Cardiac muscle cell (in vitro differentiated cells and primary cell): ENCODE data around the gene THOC6. TPM values are rescaled to one million over a fixed set of nuclear protein-coding genes. Genes with fewer than 3 reads are reported as not detected.
"Not testable (repeated sequence)": the region's sequence is repeated elsewhere in the genome, so short reads cannot be mapped to it uniquely, and the experiment has no call there.

Source experiments
- DNase-seq, 2 donors: peaks; one replicate each; pipeline versions ENCODE4 v3.0.0 to v3.0.0-alpha.2; 2010 to 2017; ENCODE audit warnings: low read depth in 1 of 2, low spot score in 1 of 2
- H3K27ac ChIP-seq: fragments of 200-600 bp; sonication (generic); 2 replicates; pipeline ENCODE4 v1.5.1; 2016
- H3K27me3 ChIP-seq: fragments of 200-600 bp; sonication (generic); 2 replicates; pipeline ENCODE4 v1.6.0; 2016; ENCODE audit warnings: control low read depth
- H3K36me3 ChIP-seq: fragments of 200-600 bp; sonication (generic); 2 replicates; pipeline ENCODE4 v1.5.1; 2016; ENCODE audit warnings: control low read depth
- H3K4me1 ChIP-seq: fragments of 200-600 bp; sonication (generic); 2 replicates; pipeline ENCODE4 v1.8.1; 2017; ENCODE audit warnings: low read depth, mild to moderate bottlenecking, mixed run types
- H3K4me3 ChIP-seq: fragments of 200-600 bp; sonication (generic); 2 replicates; pipeline ENCODE4 v1.5.1; 2016; ENCODE audit warnings: mild to moderate bottlenecking
- H3K9me3 ChIP-seq: fragments of 200-600 bp; sonication (generic); 2 replicates; pipeline ENCODE4 v1.5.1; 2017; ENCODE audit warnings: low read depth, mild to moderate bottlenecking, control low read depth
- polyA plus RNA-seq: library from polyadenylated mRNA; unstranded; fragments of >200 nt; fragmentation: Nextera tagmentation; extraction: Ambion mirVana; gene quantifications from 2 replicates; pipeline ENCODE4 v1.2.1, GENCODE V29; 2016
- total RNA-seq: library from RNA; depleted of rRNA; stranded (reverse); fragments of >200 nt; gene quantifications from 2 replicates; pipeline ENCODE4 v1.2.3, GENCODE V29; 2016
- TF ChIP-seq, protein P1 (sequence below): IDR thresholded peaks from 2 replicates; pipeline ENCODE4 v1.5.1; 2012; ENCODE audit warnings: low read depth, mild to moderate bottlenecking, low read length

THOC6 gene
- total and polyA plus RNA-seq, 2 experiments from 2014 or later = 36.9 to 61.3 TPM

DNA sequence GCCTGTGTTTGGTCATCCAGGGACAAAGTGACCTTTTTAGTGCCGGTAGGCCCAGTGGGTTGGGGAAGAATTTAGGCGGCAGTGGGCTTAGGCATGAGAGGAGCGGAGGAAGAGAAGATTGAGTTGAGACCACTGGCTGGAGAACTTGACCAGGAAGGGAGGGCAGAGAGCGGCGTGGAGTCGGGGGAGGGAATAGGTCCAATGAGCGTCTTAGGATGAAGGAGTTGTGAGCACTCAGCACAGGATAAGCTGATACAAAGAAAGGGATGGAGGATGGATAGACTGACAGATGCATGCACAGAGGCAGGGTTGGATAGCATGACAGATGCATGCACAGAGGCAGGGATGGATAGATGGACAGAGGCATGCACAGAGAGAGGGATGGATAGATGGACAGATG lies 49.6 kb downstream of the THOC6 start:
- H3K27me3 ChIP-seq = no peaks in the 10 kb centered on the region
- H3K4me1 ChIP-seq = no peaks in the 10 kb centered on the region
- no peak overlapping the region for H3K4me3 ChIP-seq
- TF ChIP-seq, protein P1, sequence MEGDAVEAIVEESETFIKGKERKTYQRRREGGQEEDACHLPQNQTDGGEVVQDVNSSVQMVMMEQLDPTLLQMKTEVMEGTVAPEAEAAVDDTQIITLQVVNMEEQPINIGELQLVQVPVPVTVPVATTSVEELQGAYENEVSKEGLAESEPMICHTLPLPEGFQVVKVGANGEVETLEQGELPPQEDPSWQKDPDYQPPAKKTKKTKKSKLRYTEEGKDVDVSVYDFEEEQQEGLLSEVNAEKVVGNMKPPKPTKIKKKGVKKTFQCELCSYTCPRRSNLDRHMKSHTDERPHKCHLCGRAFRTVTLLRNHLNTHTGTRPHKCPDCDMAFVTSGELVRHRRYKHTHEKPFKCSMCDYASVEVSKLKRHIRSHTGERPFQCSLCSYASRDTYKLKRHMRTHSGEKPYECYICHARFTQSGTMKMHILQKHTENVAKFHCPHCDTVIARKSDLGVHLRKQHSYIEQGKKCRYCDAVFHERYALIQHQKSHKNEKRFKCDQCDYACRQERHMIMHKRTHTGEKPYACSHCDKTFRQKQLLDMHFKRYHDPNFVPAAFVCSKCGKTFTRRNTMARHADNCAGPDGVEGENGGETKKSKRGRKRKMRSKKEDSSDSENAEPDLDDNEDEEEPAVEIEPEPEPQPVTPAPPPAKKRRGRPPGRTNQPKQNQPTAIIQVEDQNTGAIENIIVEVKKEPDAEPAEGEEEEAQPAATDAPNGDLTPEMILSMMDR = no peak
- no peak overlapping the region for H3K27ac ChIP-seq
- no peaks in the 10 kb centered on the region for H3K9me3 ChIP-seq
- no peak for DNase-seq
- no peaks in the 10 kb centered on the region for H3K36me3 ChIP-seq

DNA sequence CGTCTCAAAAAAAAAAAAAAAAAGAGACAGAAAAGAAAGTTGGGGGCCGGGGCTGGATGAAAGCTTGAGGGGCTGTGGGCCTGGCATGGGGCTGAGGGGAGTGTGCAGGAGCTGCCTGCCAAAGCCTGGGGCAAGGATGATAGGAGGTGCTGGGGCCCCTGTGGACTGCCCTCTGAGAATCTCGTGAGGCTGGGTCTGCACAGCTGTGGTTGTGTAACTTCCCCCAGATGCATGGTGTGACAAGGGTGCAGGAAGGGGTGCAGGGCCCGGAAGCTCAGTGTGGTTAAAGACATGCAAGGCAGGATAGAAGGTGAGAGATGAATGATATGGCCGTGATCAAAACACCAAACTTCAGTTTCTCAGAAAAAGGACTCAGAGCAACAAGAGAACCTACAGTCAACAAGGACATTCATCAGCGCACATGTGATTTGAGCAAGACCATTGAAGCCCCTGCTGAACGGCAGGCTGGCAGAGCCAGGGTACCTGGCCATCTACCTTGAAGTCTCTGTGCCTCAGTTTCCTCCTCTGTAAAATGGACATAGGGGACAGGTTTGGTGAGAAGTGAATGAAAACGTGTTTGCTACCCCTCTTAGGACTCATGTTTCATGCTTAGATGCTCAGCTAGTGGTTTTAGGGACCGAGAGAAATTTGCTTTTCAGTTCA lies 51.2 kb downstream of the THOC6 start:
- TF ChIP-seq, protein P1 = no peak
- Histone ChIP-seq H3K9me3 (no peaks in the 10 kb centered on the region), H3K36me3 (no peaks in the 10 kb centered on the region), H3K27ac (no peak overlapping the region), H3K4me1 (no peaks in the 10 kb centered on the region), H3K27me3 (no peaks in the 10 kb centered on the region), H3K4me3 (no peak overlapping the region)
- no peak for DNase-seq

GRCh38 chr16:3075523-3075915 lies 51.7 kb downstream of the THOC6 start:
- Histone ChIP-seq H3K27me3 (no peaks in the 10 kb centered on the region), H3K27ac (no peak overlapping the region), H3K4me1 (no peaks in the 10 kb centered on the region), H3K36me3 (no peaks in the 10 kb centered on the region), H3K4me3 (no peak overlapping the region), H3K9me3 (no peaks in the 10 kb centered on the region)
- TF ChIP-seq, protein P1 = no peak
- peak in 1 of 2 donors; percentile 85 for DNase-seq

DNA sequence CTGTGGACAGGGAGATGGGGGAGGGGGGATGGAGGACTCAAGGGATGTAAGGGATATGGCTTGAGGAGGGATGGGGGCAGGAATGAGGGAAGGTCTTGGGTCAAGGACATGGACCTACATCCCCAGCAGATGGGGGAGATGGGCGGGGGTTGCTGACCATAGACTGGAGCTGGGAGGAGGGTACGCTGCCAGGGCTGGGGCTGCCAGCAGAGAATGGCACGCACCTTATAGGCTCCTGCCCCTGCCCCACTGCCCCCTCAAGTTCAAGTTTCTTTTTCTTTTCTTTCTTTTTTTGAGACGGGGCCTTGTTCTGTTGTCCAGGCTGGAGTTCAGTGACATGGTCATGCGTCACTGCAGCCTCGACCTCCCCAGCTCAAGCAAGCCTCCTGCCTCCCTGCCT lies 52.1 kb downstream of the THOC6 start:
- H3K4me3 ChIP-seq, H3K27me3 ChIP-seq, H3K36me3 ChIP-seq, DNase-seq, H3K4me1 ChIP-seq, H3K9me3 ChIP-seq, H3K27ac ChIP-seq: not testable (repeated sequence)

DNA sequence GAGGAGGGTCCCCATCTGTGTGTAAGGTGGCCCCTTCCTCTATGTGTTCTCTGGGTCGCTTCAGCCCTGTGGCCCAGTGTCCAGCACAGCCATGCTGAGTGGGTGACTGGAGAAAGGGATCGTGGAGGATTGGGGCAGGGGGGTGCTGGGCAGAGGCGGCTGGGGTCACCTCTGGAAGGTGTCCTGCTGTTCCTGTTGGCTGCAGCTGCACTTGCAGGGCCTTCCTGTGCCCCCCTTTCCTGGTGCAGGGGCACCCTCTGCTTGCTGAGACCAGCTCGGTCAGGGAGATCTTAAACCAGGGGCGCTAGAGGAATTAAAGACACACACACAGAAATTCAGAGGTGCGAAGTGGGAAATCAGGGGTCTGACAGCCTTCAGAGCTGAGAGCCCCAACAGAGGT lies 52.7 kb downstream of the THOC6 start:
- Histone ChIP-seq H3K27me3 (no peaks in the 10 kb centered on the region), H3K4me1 (no peaks in the 10 kb centered on the region), H3K27ac (no peak overlapping the region), H3K9me3 (no peaks in the 10 kb centered on the region), H3K4me3 (no peak overlapping the region), H3K36me3 (no peaks in the 10 kb centered on the region)
- TF ChIP-seq, protein P1 = no peak
- DNase-seq = no peak

Other genes starting within 250 kb of the THOC6 start
- 180 and 435 TPM in 2 replicates for gene ELOB, start 246.8 kb upstream of the THOC6 start, total RNA-seq
- gene ELOB, start 246.8 kb upstream of the THOC6 start, polyA plus RNA-seq = 606 and 614 TPM in 2 replicates
- gene PRSS33, start 236.5 kb upstream of the THOC6 start, total RNA-seq = not detected in 2 replicates
- gene PRSS33, start 236.5 kb upstream of the THOC6 start, polyA plus RNA-seq = not detected in 2 replicates
- not detected in 2 replicates for gene PRSS41, start 225.6 kb upstream of the THOC6 start, total RNA-seq
- not detected in 2 replicates for gene PRSS41, start 225.6 kb upstream of the THOC6 start, polyA plus RNA-seq
- not detected in 2 replicates for gene PRSS21, start 206.8 kb upstream of the THOC6 start, total RNA-seq
- gene PRSS21, start 206.8 kb upstream of the THOC6 start, polyA plus RNA-seq = not detected in 2 replicates
- gene ZG16B, start 193.7 kb upstream of the THOC6 start, total RNA-seq = not detected in 2 replicates
- not detected in 2 replicates for gene ZG16B, start 193.7 kb upstream of the THOC6 start, polyA plus RNA-seq
- gene PRSS22, start 165.9 kb upstream of the THOC6 start, total RNA-seq = not detected in 2 replicates
- not detected in 2 replicates for gene PRSS22, start 165.9 kb upstream of the THOC6 start, polyA plus RNA-seq
- gene FLYWCH2, start 140.8 kb upstream of the THOC6 start, total RNA-seq = 134 and 148 TPM in 2 replicates
- 59.2 and 66.1 TPM in 2 replicates for gene FLYWCH2, start 140.8 kb upstream of the THOC6 start, polyA plus RNA-seq
- 33.2 and 58.7 TPM in 2 replicates for gene FLYWCH1, start 112.1 kb upstream of the THOC6 start, total RNA-seq
- gene FLYWCH1, start 112.1 kb upstream of the THOC6 start, polyA plus RNA-seq = 34.7 and 41.1 TPM in 2 replicates
- gene KREMEN2, start 59.8 kb upstream of the THOC6 start, total RNA-seq = 2.6 and 3.9 TPM in 2 replicates
- 1.3 and 2.5 TPM in 2 replicates for gene KREMEN2, start 59.8 kb upstream of the THOC6 start, polyA plus RNA-seq
- 3.1 and 9.9 TPM in 2 replicates for gene PAQR4, start 54.7 kb upstream of the THOC6 start, total RNA-seq
- 3.9 and 11.0 TPM in 2 replicates for gene PAQR4, start 54.7 kb upstream of the THOC6 start, polyA plus RNA-seq
- 26.2 and 28.1 TPM in 2 replicates for gene PKMYT1, start 43.6 kb upstream of the THOC6 start, total RNA-seq
- 30.6 and 36.8 TPM in 2 replicates for gene PKMYT1, start 43.6 kb upstream of the THOC6 start, polyA plus RNA-seq
- gene CLDN9, start 11.1 kb upstream of the THOC6 start, total RNA-seq = 3.2 and 6.3 TPM in 2 replicates
- gene CLDN9, start 11.1 kb upstream of the THOC6 start, polyA plus RNA-seq = 8.4 and 8.5 TPM in 2 replicates
- 148 and 210 TPM in 2 replicates for gene CLDN6, start 5.9 kb upstream of the THOC6 start, total RNA-seq
- 244 and 344 TPM in 2 replicates for gene CLDN6, start 5.9 kb upstream of the THOC6 start, polyA plus RNA-seq
- gene TNFRSF12A, start 3.7 kb upstream of the THOC6 start, total RNA-seq = 115 and 122 TPM in 2 replicates
- 106 and 142 TPM in 2 replicates for gene TNFRSF12A, start 3.7 kb upstream of the THOC6 start, polyA plus RNA-seq
- 48.3 and 50.8 TPM in 2 replicates for gene HCFC1R1, start 93 bp upstream of the THOC6 start, total RNA-seq
- gene HCFC1R1, start 93 bp upstream of the THOC6 start, polyA plus RNA-seq = 109 and 140 TPM in 2 replicates
- not detected in 2 replicates for gene BICDL2, start 12.9 kb downstream of the THOC6 start, total RNA-seq
- 0.19 TPM in 1 of 2 replicates, not detected in the other for gene BICDL2, start 12.9 kb downstream of the THOC6 start, polyA plus RNA-seq
- gene MMP25, start 22.5 kb downstream of the THOC6 start, total RNA-seq = 0.03 TPM in 1 of 2 replicates, not detected in the other
- gene MMP25, start 22.5 kb downstream of the THOC6 start, polyA plus RNA-seq = 4.3 and 5.8 TPM in 2 replicates
- gene IL32, start 41.6 kb downstream of the THOC6 start, total RNA-seq = 0.66 TPM in 1 of 2 replicates, not detected in the other
- 0.35 TPM in 1 of 2 replicates, not detected in the other for gene IL32, start 41.6 kb downstream of the THOC6 start, polyA plus RNA-seq
- 0.42 and 0.78 TPM in 2 replicates for gene ZSCAN10, start 75.3 kb downstream of the THOC6 start, total RNA-seq
- gene ZSCAN10, start 75.3 kb downstream of the THOC6 start, polyA plus RNA-seq = 0.74 TPM in 1 of 2 replicates, not detected in the other
- 26.7 and 37.3 TPM in 2 replicates for gene ZNF205, start 88.6 kb downstream of the THOC6 start, total RNA-seq
- 13.2 and 14.4 TPM in 2 replicates for gene ZNF205, start 88.6 kb downstream of the THOC6 start, polyA plus RNA-seq
- 7.5 and 8.4 TPM in 2 replicates for gene ZNF213, start 111.0 kb downstream of the THOC6 start, total RNA-seq
- gene ZNF213, start 111.0 kb downstream of the THOC6 start, polyA plus RNA-seq = 10.1 and 13.6 TPM in 2 replicates
- not detected in 2 replicates for gene OR1F1, start 164.2 kb downstream of the THOC6 start, total RNA-seq
- gene OR1F1, start 164.2 kb downstream of the THOC6 start, polyA plus RNA-seq = not detected in 2 replicates
- gene ZNF200, start 211.1 kb downstream of the THOC6 start, total RNA-seq = 12.9 and 13.8 TPM in 2 replicates
- gene ZNF200, start 211.1 kb downstream of the THOC6 start, polyA plus RNA-seq = 11.0 and 11.1 TPM in 2 replicates
- not detected in 2 replicates for gene MEFV, start 232.6 kb downstream of the THOC6 start, total RNA-seq
- not detected in 2 replicates for gene MEFV, start 232.6 kb downstream of the THOC6 start, polyA plus RNA-seq